ENCODE measurements around the gene FOXA2.

FOXA2 gene

DNA sequence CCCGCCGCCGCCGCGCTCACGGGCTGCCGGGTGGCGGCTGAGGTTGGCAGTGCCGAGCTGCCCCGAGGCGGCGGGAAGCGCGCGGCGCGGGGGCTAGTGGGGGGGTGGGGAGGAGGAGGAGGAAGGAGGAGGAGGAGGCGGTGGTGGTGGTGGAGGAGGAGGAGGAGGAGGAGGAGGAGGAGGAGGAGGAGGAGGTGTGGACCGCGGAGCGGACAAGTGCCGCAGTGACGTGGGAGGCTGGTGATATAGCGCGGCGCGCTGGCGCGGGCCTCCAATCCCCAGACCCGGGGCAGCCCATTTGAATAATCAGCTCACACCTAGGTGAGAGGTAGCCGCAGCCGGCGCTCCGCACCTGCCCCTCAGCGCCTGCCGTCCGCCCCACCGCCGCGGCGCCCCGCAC is at the start of gene FOXA2:
Gene FOXA2 (minus strand): TSS at position 51 of the 400 bp plus-strand sequence. CDS start 294 bp downstream, outside the sequence.
- no peak for TF ChIP-seq POLR2A (IDR thresholded peaks at IDR 0.05; ENCODE audit: low read length)
- no peak for TF ChIP-seq GATA1 (IDR thresholded peaks at IDR 0.05; ENCODE audit: low read depth, low read length)
- DNase-seq = no peak

- no peak for TF ChIP-seq GATA1 (IDR thresholded peaks at IDR 0.05; ENCODE audit: low read depth, low read length)
- no peak for DNase-seq
Observed at GRCh38 chr20:22630701-22631100, 46.3 kb upstream of the FOXA2 start.

- no peak for TF ChIP-seq GATA1 (IDR thresholded peaks at IDR 0.05; ENCODE audit: low read depth, low read length)
- TF ChIP-seq POLR2A (IDR thresholded peaks at IDR 0.05; ENCODE audit: low read length) = no peak
- no peak for DNase-seq
Observed at GRCh38 chr20:22629927-22630326, 45.6 kb upstream of the FOXA2 start.

DNA sequence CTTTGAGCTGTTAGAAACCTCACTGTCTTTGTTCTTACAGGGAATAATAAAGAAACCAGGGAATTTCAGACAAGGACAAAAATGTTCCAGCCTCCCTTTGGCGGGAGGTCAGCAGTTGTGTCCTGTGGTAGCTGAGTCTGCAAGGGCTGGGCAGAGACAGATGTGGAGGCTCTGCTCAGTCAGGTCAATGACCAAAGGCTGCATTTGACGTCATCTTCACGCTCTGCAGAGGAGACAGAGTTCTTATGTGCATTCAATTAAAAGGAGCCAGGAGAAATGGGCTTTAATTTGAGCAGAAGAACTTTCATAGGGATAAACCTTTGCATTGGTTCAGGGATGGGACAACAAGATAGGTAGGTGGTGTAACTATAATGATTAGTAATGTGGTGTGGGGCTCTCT is 45.1 kb upstream of the FOXA2 start:
- DNase-seq = no peak
- TF ChIP-seq POLR2A (IDR thresholded peaks at IDR 0.05; ENCODE audit: low read length) (no peak), GATA1 (IDR thresholded peaks at IDR 0.05; ENCODE audit: low read depth, low read length) (no peak)

GRCh38 chr20:22626496-22626895 is 42.1 kb upstream of the FOXA2 start:
- no peak for TF ChIP-seq POLR2A (IDR thresholded peaks at IDR 0.05; ENCODE audit: low read length)
- TF ChIP-seq GATA1 (IDR thresholded peaks at IDR 0.05; ENCODE audit: low read depth, low read length) = no peak
- no peak for DNase-seq

- TF ChIP-seq POLR2A (IDR thresholded peaks at IDR 0.05; ENCODE audit: low read length) (no peak), GATA1 (IDR thresholded peaks at IDR 0.05; ENCODE audit: low read depth, low read length) (no peak)
- DNase-seq = no peak
Observed at GRCh38 chr20:22623211-22623610, 38.8 kb upstream of the FOXA2 start.

DNA sequence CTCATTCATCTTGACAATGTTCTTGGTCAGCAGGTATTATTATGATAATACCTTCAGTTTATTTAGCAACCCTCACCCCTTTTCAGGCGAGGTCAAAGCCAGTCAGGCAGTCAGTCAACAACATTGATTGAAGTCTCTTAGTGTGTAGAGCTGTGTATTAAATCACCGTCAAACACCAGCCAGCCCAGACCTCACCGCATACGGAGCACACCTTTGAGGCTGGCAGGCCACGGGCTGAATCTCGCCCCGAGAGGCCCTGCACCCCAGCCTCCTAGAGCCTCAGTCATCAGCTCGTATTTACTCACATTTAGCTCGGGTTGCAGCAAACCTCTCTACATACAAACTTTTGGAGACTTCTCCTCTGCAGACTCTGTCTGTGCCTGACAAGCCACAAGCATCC is 36.0 kb upstream of the FOXA2 start:
- DNase-seq = no peak
- TF ChIP-seq POLR2A (IDR thresholded peaks at IDR 0.05; ENCODE audit: low read length) (no peak), GATA1 (IDR thresholded peaks at IDR 0.05; ENCODE audit: low read depth, low read length) (no peak)

- TF ChIP-seq POLR2A (IDR thresholded peaks at IDR 0.05; ENCODE audit: low read length) (no peak), GATA1 (IDR thresholded peaks at IDR 0.05; ENCODE audit: low read depth, low read length) (no peak)
- no peak for DNase-seq
Observed at GRCh38 chr20:22619806-22620205, 35.4 kb upstream of the FOXA2 start.

GRCh38 chr20:22619272-22619671 is 34.9 kb upstream of the FOXA2 start:
- no peak for TF ChIP-seq POLR2A (IDR thresholded peaks at IDR 0.05; ENCODE audit: low read length)
- TF ChIP-seq GATA1 (IDR thresholded peaks at IDR 0.05; ENCODE audit: low read depth, low read length) = no peak
- DNase-seq = no peak

GRCh38 chr20:22617160-22617559 is 32.8 kb upstream of the FOXA2 start:
- peak in 1 of 2 experiments; percentile 1 for DNase-seq
- TF ChIP-seq GATA1 (IDR thresholded peaks at IDR 0.05; ENCODE audit: low read depth, low read length) = no peak
- no peak for TF ChIP-seq POLR2A (IDR thresholded peaks at IDR 0.05; ENCODE audit: low read length)

DNA sequence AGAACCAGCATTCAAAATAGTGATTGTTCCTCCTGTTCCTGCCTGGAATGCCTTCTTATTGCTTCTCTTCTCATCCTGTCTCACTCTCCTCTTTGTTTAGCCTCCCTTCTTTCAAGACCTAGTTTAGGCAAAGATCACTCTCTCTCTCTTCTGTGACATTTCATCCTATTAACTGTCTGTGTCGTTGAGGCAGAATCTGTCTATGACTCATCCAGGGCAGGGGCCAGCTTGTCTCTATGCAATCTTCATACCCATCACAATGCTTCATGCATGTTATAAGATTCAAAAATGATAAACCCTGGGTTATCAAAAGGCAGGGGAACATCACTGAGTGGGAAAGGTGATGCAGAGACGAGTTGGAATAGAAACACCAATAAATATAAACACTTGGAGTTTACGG is 32.2 kb upstream of the FOXA2 start:
- no peak for DNase-seq
- no peak for TF ChIP-seq POLR2A (IDR thresholded peaks at IDR 0.05; ENCODE audit: low read length)
- TF ChIP-seq GATA1 (IDR thresholded peaks at IDR 0.05; ENCODE audit: low read depth, low read length) = no peak

DNA sequence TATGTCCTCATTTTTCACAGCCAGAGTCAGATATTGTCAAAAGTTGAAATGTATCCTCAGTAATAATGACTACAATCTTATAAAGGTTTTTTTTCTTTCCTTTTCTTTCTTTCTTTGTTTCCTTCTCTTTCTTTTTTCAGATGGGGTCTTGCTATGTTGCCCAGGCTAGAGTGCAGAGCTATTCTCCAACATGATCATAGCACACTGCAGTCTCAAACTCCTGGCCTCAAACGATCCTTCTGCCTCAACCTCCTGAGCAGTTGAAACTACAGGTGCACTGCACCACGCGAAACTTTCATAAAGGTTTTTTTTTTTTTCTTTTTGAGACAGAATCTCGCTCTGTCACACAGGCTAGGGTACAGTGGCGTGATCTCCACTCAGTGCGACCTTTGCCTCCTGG is 31.1 kb upstream of the FOXA2 start:
- no peak for TF ChIP-seq POLR2A (IDR thresholded peaks at IDR 0.05; ENCODE audit: low read length)
- TF ChIP-seq GATA1 (IDR thresholded peaks at IDR 0.05; ENCODE audit: low read depth, low read length) = no peak
- DNase-seq = no peak

- TF ChIP-seq POLR2A (IDR thresholded peaks at IDR 0.05; ENCODE audit: low read length) (no peak), GATA1 (IDR thresholded peaks at IDR 0.05; ENCODE audit: low read depth, low read length) (no peak)
- DNase-seq = no peak
Observed at GRCh38 chr20:22611636-22612035, 27.3 kb upstream of the FOXA2 start.

DNA sequence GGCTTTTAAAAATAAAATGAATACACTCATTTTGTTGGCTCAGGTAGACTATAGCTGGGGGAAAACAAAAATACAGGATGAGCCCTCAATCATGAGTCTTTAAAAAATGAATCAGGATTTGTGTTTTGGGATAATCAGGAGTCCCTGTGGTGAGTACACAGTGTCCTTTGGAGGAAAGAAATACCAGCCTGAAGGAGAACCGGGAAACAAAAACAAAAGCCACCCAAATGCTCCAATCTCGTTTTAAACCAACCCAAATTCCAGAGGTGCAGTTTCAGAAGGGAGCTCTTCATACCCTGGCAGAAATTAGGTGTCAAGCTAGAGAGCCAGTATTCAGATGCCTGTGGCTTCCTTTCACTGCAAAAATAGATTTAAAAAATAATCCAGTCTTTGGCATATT is 23.3 kb upstream of the FOXA2 start:
- DNase-seq = no peak
- TF ChIP-seq GATA1 (IDR thresholded peaks at IDR 0.05; ENCODE audit: low read depth, low read length) (no peak), POLR2A (IDR thresholded peaks at IDR 0.05; ENCODE audit: low read length) (no peak)

DNA sequence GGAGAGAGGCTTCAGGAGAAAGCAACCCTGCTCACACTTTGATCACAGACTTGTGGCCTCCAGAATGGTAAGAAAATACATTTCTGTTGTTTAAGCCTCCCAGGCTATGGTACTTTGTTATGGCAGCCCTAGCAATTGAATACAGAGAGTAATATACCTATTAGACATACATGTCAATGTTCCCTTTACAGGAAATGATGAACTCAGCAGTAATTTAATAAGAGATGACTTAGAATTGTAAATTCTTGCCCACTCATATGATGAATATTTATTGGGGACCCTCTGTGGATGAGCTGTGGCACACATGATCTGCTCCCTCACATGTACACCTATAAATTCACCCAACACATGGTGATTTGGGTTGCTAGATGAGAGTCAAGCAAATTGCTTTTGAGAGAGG is 20.4 kb upstream of the FOXA2 start:
- TF ChIP-seq POLR2A (IDR thresholded peaks at IDR 0.05; ENCODE audit: low read length) (no peak), GATA1 (IDR thresholded peaks at IDR 0.05; ENCODE audit: low read depth, low read length) (no peak)
- no peak for DNase-seq

Measured in erythroblast (primary cell).